T-helper 1 cell treated with Interleukin-12 subunit alpha and Interleukin-12 subunit beta and Interleukin-4 antibody, amounts not matched to agents 30 μg/mL and 1 μg/mL, for 36 hours (primary cell): Measurements from ENCODE around the gene VWF.

Experiments used
- H3K27ac Mint-ChIP-seq: one replicate; pipeline ENCODE4 v1.8.0; 2021; ENCODE audit warnings: mild to moderate bottlenecking, mixed read lengths
- H3K27me3 Mint-ChIP-seq: one replicate; pipeline ENCODE4 v1.8.0; 2021; ENCODE audit warnings: low read depth, mixed read lengths
- H3K36me3 Mint-ChIP-seq: one replicate; pipeline ENCODE4 v1.8.0; 2021; ENCODE audit warnings: low read depth, mixed read lengths
- H3K4me1 Mint-ChIP-seq: one replicate; pipeline ENCODE4 v1.8.0; 2021; ENCODE audit warnings: low read depth, mixed read lengths
- H3K4me3 Mint-ChIP-seq: one replicate; pipeline ENCODE4 v1.8.0; 2021; ENCODE audit warnings: mild to moderate bottlenecking, moderate library complexity, mixed read lengths
- H3K9me3 Mint-ChIP-seq: one replicate; pipeline ENCODE4 v1.8.0; 2021; ENCODE audit warnings: mixed read lengths

Gene VWF

GRCh38 chr12:6069437-6070093 lies 54.9 kb downstream of the VWF start:
- Mint-ChIP-seq H3K4me1 (peaks cover 12% of the 10 kb centered on the region), H3K9me3 (no peaks in the 10 kb centered on the region), H3K36me3 (no peaks in the 10 kb centered on the region), H3K27ac (no peak overlapping the region), H3K27me3 (peaks cover 18% of the 10 kb centered on the region), H3K4me3 (no peak overlapping the region)

GRCh38 chr12:6068227-6068626 lies 56.2 kb downstream of the VWF start:
- H3K4me3 Mint-ChIP-seq: no peak overlapping the region
- H3K27ac Mint-ChIP-seq: no peak overlapping the region
- peaks cover 7% of the 10 kb centered on the region for H3K4me1 Mint-ChIP-seq
- no peaks in the 10 kb centered on the region for H3K36me3 Mint-ChIP-seq
- no peaks in the 10 kb centered on the region for H3K9me3 Mint-ChIP-seq
- peaks cover 10% of the 10 kb centered on the region for H3K27me3 Mint-ChIP-seq

- H3K4me1 Mint-ChIP-seq: peaks cover 7% of the 10 kb centered on the region
- H3K27me3 Mint-ChIP-seq: peaks cover 8% of the 10 kb centered on the region
- H3K27ac Mint-ChIP-seq: no peak overlapping the region
- H3K4me3 Mint-ChIP-seq: no peak overlapping the region
- no peaks in the 10 kb centered on the region for H3K9me3 Mint-ChIP-seq
- H3K36me3 Mint-ChIP-seq: no peaks in the 10 kb centered on the region
Observed at GRCh38 chr12:6067152-6067916, 57.1 kb downstream of the VWF start.

GRCh38 chr12:6066651-6067050 lies 57.8 kb downstream of the VWF start:
- H3K27me3 Mint-ChIP-seq: peaks cover 3% of the 10 kb centered on the region
- no peaks in the 10 kb centered on the region for H3K9me3 Mint-ChIP-seq
- no peak overlapping the region for H3K27ac Mint-ChIP-seq
- no peak overlapping the region for H3K4me3 Mint-ChIP-seq
- peaks cover 7% of the 10 kb centered on the region for H3K4me1 Mint-ChIP-seq
- no peaks in the 10 kb centered on the region for H3K36me3 Mint-ChIP-seq

- H3K4me3 Mint-ChIP-seq: no peak overlapping the region
- peaks cover 7% of the 10 kb centered on the region for H3K4me1 Mint-ChIP-seq
- no peak overlapping the region for H3K27ac Mint-ChIP-seq
- no peaks in the 10 kb centered on the region for H3K27me3 Mint-ChIP-seq
- no peaks in the 10 kb centered on the region for H3K36me3 Mint-ChIP-seq
- H3K9me3 Mint-ChIP-seq: no peaks in the 10 kb centered on the region
Observed at GRCh38 chr12:6065863-6066199, 58.6 kb downstream of the VWF start.

DNA sequence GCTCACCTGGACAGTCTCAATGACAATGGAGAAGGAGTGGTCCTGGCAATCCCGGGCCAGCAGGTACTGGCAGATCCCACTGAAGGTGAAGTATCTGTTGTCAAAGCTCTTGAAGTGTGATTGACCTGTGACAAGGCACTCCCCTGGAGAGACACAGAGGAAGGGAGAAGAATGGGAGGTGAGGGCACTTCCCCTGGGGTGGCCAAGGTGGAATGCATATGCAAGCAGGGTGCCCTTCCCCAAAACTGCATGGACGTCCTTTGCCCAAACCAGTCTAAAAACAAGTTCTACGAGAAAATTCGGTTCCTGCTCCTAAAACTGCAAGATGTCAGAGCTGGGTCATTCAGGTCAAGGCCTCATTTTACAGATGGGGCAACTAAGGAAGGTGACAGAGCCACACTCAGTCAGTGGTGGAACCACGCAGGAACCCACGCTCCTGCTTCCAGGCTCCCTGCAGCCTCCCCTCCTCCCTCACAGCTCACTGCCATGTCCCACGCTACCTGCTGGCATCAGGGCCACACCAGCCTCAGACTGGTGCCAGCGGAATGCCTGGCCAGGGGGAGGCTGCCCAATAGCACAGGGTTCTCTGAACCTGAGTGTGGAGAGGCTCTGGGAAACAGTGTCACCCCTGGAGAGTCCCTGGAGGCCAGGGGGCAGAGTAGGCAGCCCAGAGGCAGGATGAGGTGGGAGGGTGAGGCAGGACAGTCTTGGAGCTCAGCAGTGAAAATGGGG lies 59.2 kb downstream of the VWF start:
- no peaks in the 10 kb centered on the region for H3K27me3 Mint-ChIP-seq
- H3K9me3 Mint-ChIP-seq: no peaks in the 10 kb centered on the region
- H3K27ac Mint-ChIP-seq: no peak overlapping the region
- peaks cover 7% of the 10 kb centered on the region for H3K4me1 Mint-ChIP-seq
- no peak overlapping the region for H3K4me3 Mint-ChIP-seq
- H3K36me3 Mint-ChIP-seq: no peaks in the 10 kb centered on the region

DNA sequence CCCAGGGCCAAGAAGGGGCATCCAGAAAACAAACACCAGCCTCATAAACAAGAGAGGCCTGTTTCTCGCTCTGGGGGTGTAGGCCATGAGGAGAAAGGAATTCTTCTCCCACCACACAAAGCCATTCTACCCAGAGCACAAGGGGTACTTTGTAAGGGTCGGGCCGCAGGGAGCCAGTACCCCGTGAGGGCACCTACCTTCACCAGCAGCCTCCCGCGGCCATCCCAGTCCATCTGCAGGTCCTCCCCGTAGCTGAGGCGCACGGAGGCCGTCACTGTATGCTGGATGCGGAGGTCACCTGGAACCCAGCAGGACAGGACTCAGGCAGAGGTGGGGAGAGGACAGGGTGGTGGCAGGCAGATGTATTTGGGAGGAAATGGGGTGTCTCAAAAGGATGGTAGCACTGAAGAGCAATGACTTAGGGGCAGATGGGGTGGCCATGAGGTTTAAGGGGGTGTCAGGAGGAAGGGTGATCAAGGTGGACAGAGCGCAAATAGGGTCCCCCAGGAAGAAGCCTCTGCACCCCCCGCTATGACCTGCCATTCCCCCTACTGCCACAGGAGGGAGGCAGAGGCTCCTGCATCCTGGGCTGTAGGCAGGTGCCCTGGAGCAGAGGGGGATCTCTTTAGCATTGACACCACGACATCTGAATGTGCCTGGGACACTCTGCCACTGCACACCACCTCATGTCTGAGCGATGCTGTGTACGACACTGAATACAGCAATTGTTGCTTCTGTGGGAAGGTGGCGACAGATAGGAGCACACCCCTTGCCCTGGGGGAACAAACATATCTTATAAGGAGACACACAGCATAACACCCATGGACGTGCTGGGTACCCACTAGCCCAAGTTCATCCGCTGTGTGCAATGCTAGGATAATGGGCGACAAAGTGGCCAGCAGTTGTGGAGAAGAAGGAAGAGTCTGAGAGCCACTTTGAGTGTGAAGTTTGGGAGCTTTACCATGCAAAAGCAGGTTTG lies 61.4 kb downstream of the VWF start:
- H3K9me3 Mint-ChIP-seq: no peaks in the 10 kb centered on the region
- no peaks in the 10 kb centered on the region for H3K27me3 Mint-ChIP-seq
- no peak overlapping the region for H3K27ac Mint-ChIP-seq
- no peaks in the 10 kb centered on the region for H3K4me1 Mint-ChIP-seq
- no peaks in the 10 kb centered on the region for H3K36me3 Mint-ChIP-seq
- H3K4me3 Mint-ChIP-seq: no peak overlapping the region

DNA sequence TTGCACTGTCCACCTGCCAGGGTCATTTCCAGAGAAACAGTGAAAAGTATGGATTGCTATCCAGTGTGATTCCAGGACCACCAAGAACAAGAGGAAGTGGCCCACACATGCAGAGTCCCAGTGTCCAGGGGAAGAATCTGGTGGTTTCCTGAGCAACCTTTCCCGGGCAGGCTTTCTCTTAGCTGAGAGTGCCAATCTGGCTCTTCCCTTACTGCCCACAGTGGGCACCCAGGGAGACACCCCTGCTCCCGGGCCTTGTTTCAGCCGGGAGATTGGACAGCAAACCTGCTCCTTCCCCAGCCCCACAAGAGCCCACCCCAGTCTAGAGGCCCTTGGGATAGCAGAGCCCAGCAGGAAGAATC lies 62.1 kb downstream of the VWF start:
- no peaks in the 10 kb centered on the region for H3K9me3 Mint-ChIP-seq
- no peaks in the 10 kb centered on the region for H3K36me3 Mint-ChIP-seq
- H3K4me1 Mint-ChIP-seq: no peaks in the 10 kb centered on the region
- H3K4me3 Mint-ChIP-seq: no peak overlapping the region
- H3K27me3 Mint-ChIP-seq: no peaks in the 10 kb centered on the region
- no peak overlapping the region for H3K27ac Mint-ChIP-seq

DNA sequence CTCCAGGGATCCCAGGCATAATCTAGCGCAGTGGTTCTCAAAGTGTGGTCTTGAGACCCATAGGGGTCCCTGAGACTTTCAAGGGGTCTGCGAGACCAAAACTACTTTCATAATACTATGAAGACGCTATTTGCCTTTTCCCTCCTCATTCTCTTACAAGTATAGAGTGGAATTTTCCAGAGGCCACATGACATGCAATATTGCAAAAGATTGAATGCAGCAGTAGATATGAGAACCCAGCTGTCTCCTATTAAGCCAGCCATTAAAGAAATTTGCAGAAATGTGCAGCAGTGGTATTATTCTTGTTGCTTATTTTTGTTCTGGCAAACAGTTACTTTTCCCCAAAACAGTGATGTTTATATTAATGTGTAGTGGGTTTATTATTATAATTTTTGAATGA lies 62.8 kb downstream of the VWF start:
- H3K27ac Mint-ChIP-seq: no peak overlapping the region
- H3K9me3 Mint-ChIP-seq: no peaks in the 10 kb centered on the region
- H3K4me1 Mint-ChIP-seq: no peaks in the 10 kb centered on the region
- no peaks in the 10 kb centered on the region for H3K36me3 Mint-ChIP-seq
- H3K4me3 Mint-ChIP-seq: no peak overlapping the region
- no peaks in the 10 kb centered on the region for H3K27me3 Mint-ChIP-seq

GRCh38 chr12:6059860-6060565 lies 64.5 kb downstream of the VWF start:
- H3K4me3 Mint-ChIP-seq: no peak overlapping the region
- no peaks in the 10 kb centered on the region for H3K9me3 Mint-ChIP-seq
- H3K36me3 Mint-ChIP-seq: no peaks in the 10 kb centered on the region
- peaks cover 8% of the 10 kb centered on the region for H3K27me3 Mint-ChIP-seq
- no peaks in the 10 kb centered on the region for H3K4me1 Mint-ChIP-seq
- H3K27ac Mint-ChIP-seq: no peak overlapping the region

- H3K27me3 Mint-ChIP-seq: peaks cover 8% of the 10 kb centered on the region
- no peak overlapping the region for H3K27ac Mint-ChIP-seq
- H3K36me3 Mint-ChIP-seq: no peaks in the 10 kb centered on the region
- H3K4me3 Mint-ChIP-seq: no peak overlapping the region
- no peaks in the 10 kb centered on the region for H3K4me1 Mint-ChIP-seq
- no peaks in the 10 kb centered on the region for H3K9me3 Mint-ChIP-seq
Observed at GRCh38 chr12:6059221-6059620, 65.2 kb downstream of the VWF start.

DNA sequence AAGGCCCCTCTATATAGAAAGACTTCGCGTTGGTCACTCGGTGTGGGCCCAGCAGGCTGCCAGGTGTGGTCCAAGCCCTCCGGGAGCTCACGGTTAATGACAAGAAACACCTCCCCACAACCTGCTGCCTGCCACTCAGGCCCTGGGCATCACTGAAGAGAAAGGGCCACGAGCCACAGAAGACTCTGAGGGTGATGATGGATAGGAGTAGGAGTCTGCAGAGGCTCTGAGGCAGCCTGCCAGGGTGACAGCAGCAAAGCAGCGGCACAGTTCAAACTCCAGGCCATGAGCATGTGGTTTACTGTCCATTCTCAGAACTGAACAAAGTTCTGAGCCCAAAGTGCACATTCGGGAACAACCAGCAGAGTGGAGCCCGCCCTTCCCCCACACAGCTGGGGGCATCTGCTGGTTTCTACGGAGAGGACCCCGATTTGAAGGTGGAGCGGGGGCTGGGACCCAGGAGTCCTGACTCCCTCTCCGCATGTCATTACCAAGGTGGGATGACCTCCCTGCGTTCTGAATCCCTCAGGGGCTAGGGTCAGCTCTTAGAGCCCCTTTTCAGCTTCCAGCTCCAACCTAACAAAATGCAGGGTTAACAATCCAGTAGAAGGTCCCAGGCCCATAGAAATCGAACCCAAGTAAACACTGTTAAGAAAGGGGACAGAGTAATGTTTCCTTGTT lies 65.8 kb downstream of the VWF start:
- Mint-ChIP-seq H3K9me3 (no peaks in the 10 kb centered on the region), H3K36me3 (no peaks in the 10 kb centered on the region), H3K27ac (no peak overlapping the region), H3K27me3 (peaks cover 8% of the 10 kb centered on the region), H3K4me3 (no peak overlapping the region), H3K4me1 (no peaks in the 10 kb centered on the region)

GRCh38 chr12:6057700-6058099 lies 66.8 kb downstream of the VWF start:
- no peak overlapping the region for H3K4me3 Mint-ChIP-seq
- H3K36me3 Mint-ChIP-seq: no peaks in the 10 kb centered on the region
- H3K27me3 Mint-ChIP-seq: peaks cover 8% of the 10 kb centered on the region
- H3K9me3 Mint-ChIP-seq: no peaks in the 10 kb centered on the region
- H3K27ac Mint-ChIP-seq: no peak overlapping the region
- no peaks in the 10 kb centered on the region for H3K4me1 Mint-ChIP-seq
